DMS79 treated with DMSO at 0.1 percent for 48 hours (cell line): ENCODE data around the gene CELSR1.

ENCODE experiments used
- DNase-seq: peaks from one replicate; lab custom pipeline; 2025; lab: John Stamatoyannopoulos, UW

The CELSR1 gene

DNA sequence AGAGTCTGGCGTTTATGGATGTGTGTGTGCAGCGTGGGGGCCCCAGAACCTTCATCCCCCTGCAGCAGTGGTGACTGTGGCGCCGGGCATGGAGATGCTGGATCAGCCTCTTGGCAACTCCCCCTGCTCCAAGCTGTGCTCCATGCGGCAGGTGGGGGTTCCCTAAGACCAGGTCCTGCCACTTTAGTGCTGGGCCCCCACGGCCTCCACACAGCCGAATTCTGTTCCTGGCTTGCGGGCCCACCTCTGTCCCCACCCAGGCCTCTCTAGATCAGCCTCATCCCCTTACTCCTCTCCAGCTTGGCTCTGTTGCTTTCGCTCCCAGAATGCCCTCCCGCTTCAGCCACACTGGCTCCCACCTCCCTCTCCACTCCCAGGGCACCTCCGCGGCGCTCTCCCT is 142.3 kb downstream of the CELSR1 start:
- no peak for DNase-seq

DNA sequence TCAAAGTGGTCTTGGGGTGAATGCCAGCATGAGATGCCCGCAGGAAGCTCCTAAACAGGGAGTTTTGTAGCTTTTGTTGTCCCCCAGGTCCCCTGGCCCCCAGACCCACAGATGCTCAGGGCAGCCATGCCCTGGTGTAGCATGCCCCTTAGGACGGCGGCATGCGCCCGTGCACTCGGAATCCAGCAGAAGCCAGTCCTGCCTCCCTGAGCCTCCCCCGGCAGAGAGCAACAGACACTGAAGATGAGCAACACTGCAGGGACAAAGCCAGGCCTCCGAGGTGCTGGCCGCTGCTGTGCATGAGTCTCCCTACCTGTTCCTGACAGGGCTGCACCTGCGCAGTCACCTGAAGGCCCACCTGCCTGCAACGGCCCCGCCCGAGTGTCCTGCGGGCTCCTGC is 142.8 kb downstream of the CELSR1 start:
- no peak for DNase-seq

DNA sequence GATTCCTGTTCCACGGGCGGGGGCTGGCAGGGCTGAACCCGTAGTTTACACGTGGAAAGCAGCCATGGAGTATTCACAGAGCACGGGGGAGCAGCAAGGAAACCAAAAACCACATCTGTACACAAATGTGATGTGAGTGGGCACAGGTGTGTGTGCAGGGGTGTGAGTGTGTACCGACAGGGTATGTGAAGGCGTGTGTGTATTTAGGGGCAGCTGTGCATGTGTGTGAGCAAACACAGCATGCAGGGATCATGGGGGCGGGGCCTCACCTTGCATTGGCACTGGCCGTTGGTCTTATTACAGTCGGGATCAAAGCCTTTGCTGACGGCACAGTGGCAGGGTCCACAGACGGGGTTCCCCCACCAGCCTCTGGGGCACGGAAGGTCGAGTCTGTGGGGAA is 143.5 kb downstream of the CELSR1 start:
- no peak for DNase-seq

GRCh38 chr22:46392137-46392844 is 145.1 kb downstream of the CELSR1 start:
- no peak for DNase-seq

- no peak for DNase-seq
Measured at GRCh38 chr22:46391486-46392136, 145.8 kb downstream of the CELSR1 start.

GRCh38 chr22:46390652-46391301 is 146.6 kb downstream of the CELSR1 start:
- no peak for DNase-seq

GRCh38 chr22:46390105-46390651 is 147.2 kb downstream of the CELSR1 start:
- no peak for DNase-seq

DNA sequence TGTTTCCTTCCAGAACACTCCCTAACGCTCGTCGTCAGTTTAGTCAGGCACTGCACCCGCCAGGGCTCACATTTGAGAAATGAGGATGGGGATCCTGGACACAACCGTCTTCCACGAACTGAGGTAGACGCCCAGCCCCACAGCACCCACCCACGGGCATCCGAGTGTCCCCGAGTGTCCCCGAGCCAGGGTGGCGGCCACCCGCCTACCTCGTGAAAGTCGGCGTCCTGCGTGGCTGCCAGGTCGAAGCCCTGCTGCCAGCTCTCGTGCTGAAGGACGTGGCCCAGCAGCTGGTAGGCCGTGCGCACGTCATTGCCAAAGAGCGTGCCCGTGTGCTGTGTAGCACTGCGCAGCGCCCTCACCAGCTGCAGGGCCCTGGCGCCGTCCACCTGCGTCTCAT is 148.3 kb downstream of the CELSR1 start:
- no peak for DNase-seq

DNA sequence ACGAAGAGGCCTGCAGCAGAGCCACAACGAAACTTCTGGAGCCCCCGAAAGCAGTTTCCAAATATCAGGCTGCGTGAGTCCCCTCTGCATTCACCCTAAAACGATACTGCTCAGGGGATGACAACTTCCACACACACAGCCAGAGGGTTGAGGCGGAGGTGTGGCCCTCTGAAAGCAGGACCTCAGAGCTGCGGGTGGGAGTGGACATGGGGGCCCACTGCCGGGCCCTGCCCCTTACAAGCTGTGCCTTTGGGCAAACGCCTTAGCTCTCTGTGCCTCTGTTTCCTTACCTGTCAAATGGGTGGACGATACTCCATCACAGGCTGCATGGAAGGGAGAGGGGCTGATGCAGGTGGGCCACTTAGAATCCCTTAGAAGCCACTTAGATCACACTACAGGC is 148.8 kb downstream of the CELSR1 start:
- no peak for DNase-seq

DNA sequence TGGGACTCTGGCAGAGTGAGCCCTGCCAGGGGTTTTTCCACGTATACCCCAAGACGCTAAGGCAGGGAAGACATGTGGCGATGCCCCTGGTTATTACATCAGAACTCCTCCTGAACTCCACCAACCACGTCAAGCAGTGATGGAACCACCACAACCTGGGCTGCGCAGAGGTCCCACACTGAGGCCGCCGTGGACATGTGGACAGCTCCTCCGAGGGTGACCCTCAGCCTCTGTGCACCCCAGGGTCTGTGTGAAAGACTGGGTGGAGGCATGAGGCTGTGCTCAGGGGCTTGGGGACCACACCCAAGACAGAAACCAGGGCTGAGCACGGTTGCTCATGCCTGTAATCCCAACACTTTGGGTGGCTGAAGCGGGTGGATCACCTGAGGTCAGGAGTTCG is 149.7 kb downstream of the CELSR1 start:
- DNase-seq = no peak

DNA sequence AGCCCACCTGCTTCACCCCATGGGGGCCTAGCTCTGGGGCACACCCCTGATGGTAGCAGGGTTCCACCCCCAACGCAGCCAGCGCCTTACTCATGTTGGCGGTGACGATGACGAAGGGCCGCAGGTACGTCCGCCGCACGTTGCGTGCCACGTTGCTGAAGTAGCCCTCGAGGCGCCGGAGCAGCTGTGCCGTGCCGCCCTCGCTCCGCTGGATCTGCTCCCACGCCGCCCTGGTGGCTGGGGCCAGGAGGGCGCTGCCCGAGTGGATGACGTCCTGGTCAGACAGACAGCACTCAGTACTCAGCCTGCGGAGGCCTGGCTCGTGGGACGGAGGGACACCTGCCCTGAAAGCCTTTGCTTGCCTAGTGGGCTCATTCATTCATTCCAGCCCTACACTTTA is 151.1 kb downstream of the CELSR1 start:
- no peak for DNase-seq

DNA sequence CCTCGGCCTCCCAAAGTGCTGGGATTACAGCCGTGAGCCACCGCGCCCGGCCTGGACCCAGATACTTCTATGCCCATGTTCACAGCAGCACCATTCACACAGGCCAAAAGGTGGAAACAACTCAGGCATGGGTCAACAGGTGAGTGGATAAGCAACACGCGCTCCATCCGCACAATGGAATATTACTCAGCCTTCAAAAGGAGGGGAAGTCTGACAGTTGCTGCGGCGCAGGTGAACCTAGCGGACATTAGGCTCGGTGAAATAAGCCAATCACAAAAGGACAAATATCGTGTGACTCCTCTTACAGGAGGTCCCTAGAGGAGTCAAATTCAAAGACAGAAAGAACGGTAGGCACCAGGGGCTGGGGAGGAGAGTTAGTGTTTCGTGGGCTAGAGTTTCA is 154.9 kb downstream of the CELSR1 start:
- DNase-seq = no peak

GRCh38 chr22:46381731-46382130 is 155.7 kb downstream of the CELSR1 start:
- DNase-seq = no peak

DNA sequence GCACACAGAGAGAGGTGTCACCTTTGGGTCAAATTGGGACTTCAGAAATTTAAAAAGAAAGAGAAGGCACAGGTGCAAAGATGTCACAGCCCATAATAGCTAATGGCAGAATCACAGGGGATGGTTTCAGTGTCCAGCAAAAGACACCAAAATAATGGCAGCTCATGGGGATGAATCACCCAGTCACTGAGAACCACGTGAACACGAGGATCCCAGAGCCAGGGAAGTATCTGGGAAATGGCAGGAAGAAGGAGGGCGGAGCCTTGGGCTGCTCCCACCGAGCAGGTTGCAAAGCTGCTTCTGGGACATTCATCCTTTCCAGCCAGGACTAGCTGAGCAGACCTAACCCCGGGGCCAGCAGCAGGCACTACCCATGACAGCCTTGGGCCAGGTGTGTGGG is 156.3 kb downstream of the CELSR1 start:
- no peak for DNase-seq

DNA sequence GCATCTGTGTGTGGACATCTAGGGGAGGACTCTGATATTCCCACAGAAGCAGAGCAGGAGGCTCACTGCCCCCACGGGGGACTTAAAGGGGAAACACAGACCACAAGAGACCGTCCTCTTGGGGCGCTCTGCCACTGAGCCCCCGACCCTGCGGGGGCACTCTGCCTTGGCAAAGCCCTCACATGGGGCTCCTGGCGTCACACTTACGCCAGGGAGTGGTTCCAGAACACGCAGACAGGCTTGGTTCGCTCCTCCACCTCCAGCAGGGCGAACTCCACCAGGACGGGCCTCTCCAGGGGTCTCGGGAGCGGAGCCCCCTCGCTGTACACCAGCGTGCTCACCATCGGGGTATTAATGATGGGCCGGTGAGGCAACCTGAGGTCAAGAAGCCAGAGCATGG is 156.8 kb downstream of the CELSR1 start:
- no peak for DNase-seq

- no peak for DNase-seq
Measured at GRCh38 chr22:46380069-46380468, 157.4 kb downstream of the CELSR1 start.

DNA sequence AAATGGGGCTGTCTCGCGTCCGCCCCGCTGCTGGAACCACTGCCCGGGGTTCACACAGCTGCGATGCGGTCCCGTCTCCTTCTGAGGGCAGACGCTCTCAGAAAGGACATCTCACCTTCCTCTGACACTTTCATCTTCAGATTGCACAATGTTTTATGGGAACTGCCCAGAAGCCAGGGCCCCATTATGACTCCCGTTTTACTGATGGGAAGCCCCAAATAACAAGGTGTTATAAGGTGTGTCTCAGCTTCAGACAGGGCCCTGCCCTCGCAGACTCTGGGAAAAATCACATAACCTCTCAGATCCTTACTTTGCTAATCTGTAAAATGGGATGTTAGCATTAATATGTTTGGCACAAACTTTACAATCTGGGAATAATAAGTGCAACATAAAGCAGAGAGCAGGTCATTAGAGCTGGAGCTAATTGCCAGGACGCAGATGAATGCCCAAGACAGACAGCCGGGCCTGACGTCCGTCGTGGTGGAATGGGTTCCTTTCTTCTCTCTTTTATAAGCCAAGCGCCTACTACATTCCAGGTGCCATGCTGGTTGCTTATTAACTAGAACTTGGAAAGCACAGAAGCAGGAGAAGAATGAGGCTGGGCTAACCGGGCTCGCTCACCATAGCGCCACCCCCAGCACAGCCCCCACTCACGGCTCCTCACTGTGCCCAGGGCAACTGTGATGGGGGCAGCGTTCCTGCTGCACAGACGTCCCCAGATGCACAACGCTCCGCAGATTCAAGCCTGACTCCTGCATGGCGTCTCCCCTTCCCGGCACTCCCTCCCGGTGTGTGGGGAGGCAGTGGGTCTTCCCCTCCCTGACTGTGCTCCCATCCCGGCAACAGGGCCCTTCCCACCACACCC is 158.1 kb downstream of the CELSR1 start:
- DNase-seq = no peak

GRCh38 chr22:46378426-46379065 is 158.9 kb downstream of the CELSR1 start:
- no peak for DNase-seq

DNA sequence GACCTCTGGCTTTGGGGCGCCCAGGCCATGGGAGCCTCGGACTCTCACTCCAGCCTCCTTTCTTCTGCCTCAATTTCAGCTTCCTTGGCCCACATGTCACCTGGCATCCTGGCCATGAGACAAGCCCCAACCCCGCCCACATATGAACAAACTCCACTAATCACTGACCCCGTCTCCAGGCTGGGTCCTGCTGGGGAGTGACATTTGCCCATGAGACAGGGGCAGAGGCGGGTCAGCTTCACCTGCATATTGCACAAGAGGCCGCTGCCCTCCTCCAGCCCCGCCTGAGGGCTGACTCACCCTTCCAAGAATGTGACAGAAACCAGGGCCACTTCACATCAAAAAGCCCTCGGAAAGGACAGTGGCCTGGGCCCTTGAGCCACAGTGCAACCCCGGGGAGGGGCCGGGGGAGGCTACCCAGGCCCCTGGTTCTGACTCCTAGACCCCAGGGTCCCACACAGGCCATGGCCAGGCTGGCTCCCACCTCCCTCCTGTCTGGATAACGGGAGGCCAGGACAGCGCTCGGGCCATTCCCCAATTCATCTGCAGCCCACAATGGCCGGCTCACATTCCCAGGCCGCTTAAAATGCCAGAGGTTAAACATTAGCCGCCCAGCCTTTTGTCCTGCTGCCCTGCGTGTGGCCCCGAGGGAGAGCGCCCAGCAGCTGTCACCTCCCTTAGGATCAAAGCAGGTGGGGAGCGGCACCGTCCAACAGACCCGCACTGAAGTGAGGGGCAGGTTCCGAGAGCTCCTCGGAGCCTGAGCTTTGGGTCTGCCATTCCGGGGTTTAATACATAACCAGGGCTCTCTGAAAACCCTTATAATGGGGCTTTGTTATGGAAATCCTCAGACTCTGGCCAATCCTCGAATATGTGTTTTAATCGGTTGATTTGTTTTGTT is 159.6 kb downstream of the CELSR1 start:
- DNase-seq = peak; percentile 6

GRCh38 chr22:46376908-46377524 is 160.4 kb downstream of the CELSR1 start:
- no peak for DNase-seq
